22Rv1 (cell line): ENCODE data around the gene MRAP.

Experiments
- CTCF ChIP-seq: fragments of 450-650 bp; IDR thresholded peaks from 2 replicates; pipeline ENCODE4 v1.5.1; 2017; ENCODE audit warnings: mild to moderate bottlenecking
- ZFX ChIP-seq: fragments of 450-650 bp; IDR thresholded peaks from 2 replicates; pipeline ENCODE4 v1.6.1; 2017; ENCODE audit warnings: antibody characterized with exemption, borderline replicate concordance

GRCh38 chr21:32300117-32300681, 1.5 kb downstream of the MRAP start:
- no peak for TF ChIP-seq CTCF
- TF ChIP-seq ZFX = no peak
